ENCODE results near the gene LRRC31.

The LRRC31 gene

GRCh38 chr3:169869484-169870220 lies at the start of gene LRRC31:
LRRC31 (minus strand) TSS chr3:169869935; CDS start chr3:169869807, 128 bp downstream.
- no peak for DNase-seq (ENCODE audit: extremely low read depth, low read depth)
- no peak for TF ChIP-seq CTCF (IDR thresholded peaks at IDR 0.05; ENCODE audit: low read depth, low read length)

GRCh38 chr3:169914321-169914720 lies 44.6 kb upstream of the LRRC31 start:
- no peak for DNase-seq (ENCODE audit: extremely low read depth, low read depth)
- TF ChIP-seq CTCF (IDR thresholded peaks at IDR 0.05; ENCODE audit: low read depth, low read length): no peak

GRCh38 chr3:169913323-169913722 lies 43.6 kb upstream of the LRRC31 start:
- DNase-seq (ENCODE audit: extremely low read depth, low read depth): no peak
- no peak for TF ChIP-seq CTCF (IDR thresholded peaks at IDR 0.05; ENCODE audit: low read depth, low read length)

GRCh38 chr3:169911272-169911671 lies 41.5 kb upstream of the LRRC31 start, which contains the start of gene SAMD7:
SAMD7 (plus strand) TSS chr3:169911572; CDS start chr3:169919499, 7,927 bp downstream.
- DNase-seq (ENCODE audit: extremely low read depth, low read depth): no peak
- no peak for TF ChIP-seq CTCF (IDR thresholded peaks at IDR 0.05; ENCODE audit: low read depth, low read length)

- no peak for DNase-seq (ENCODE audit: extremely low read depth, low read depth)
- no peak for TF ChIP-seq CTCF (IDR thresholded peaks at IDR 0.05; ENCODE audit: low read depth, low read length)
Observed at GRCh38 chr3:169907944-169908343, 38.2 kb upstream of the LRRC31 start.

GRCh38 chr3:169907476-169907875 lies 37.7 kb upstream of the LRRC31 start:
- no peak for TF ChIP-seq CTCF (IDR thresholded peaks at IDR 0.05; ENCODE audit: low read depth, low read length)
- DNase-seq (ENCODE audit: extremely low read depth, low read depth): no peak

- TF ChIP-seq CTCF (IDR thresholded peaks at IDR 0.05; ENCODE audit: low read depth, low read length): no peak
- DNase-seq (ENCODE audit: extremely low read depth, low read depth): no peak
Observed at GRCh38 chr3:169905404-169905803, 35.7 kb upstream of the LRRC31 start.

Measured in AG09319 (cell line).